ENCODE results near the gene EHD3.

GRCh38 chr2:31214444-31214915 is 19.5 kb upstream of the EHD3 start:
- TF ChIP-seq CTCF (IDR thresholded peaks at IDR 0.05; ENCODE audit: low read length) (no peak), EZH2 (optimal IDR thresholded peaks at IDR 0.05; ENCODE audit: low read depth, low read length) (no peak), EZH2phosphoT487 (IDR thresholded peaks at IDR 0.05; ENCODE audit: low read length) (no peak)

Data from MM.1S (cell line).